Astrocyte of the spinal cord (primary cell): ENCODE data around the gene IL17RD.

Experiments used
- DNase-seq: peaks from one replicate; pipeline ENCODE4 v3.0.0; 2011; ENCODE audit warnings: low read depth, low spot score
- H3K4me3 ChIP-seq: 2 replicates; pipeline ENCODE4 v1.5.1; 2011; ENCODE audit warnings: low read depth, mild to moderate bottlenecking, low read length, moderate library complexity
- in situ Hi-C: cut with HindIII; loops from 2 replicates; pipeline ENCODE4 v1.10.0; 2017; ENCODE audit warnings: low sequenced_read_pairs
- TF ChIP-seq, protein P1 (sequence below): IDR thresholded peaks from 2 replicates; pipeline ENCODE4 v1.5.1; 2012; ENCODE audit warnings: low read depth, mild to moderate bottlenecking, low read length, inconsistent platforms

The IL17RD gene

GRCh38 chr3:57144952-57145351 lies 20.2 kb downstream of the IL17RD start:
- H3K4me3 ChIP-seq: no peak overlapping the region
- DNase-seq: no peak
- in situ Hi-C loops: no loop called here
- TF ChIP-seq, protein P1, sequence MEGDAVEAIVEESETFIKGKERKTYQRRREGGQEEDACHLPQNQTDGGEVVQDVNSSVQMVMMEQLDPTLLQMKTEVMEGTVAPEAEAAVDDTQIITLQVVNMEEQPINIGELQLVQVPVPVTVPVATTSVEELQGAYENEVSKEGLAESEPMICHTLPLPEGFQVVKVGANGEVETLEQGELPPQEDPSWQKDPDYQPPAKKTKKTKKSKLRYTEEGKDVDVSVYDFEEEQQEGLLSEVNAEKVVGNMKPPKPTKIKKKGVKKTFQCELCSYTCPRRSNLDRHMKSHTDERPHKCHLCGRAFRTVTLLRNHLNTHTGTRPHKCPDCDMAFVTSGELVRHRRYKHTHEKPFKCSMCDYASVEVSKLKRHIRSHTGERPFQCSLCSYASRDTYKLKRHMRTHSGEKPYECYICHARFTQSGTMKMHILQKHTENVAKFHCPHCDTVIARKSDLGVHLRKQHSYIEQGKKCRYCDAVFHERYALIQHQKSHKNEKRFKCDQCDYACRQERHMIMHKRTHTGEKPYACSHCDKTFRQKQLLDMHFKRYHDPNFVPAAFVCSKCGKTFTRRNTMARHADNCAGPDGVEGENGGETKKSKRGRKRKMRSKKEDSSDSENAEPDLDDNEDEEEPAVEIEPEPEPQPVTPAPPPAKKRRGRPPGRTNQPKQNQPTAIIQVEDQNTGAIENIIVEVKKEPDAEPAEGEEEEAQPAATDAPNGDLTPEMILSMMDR: no peak

GRCh38 chr3:57143886-57144459 lies 21.2 kb downstream of the IL17RD start:
- in situ Hi-C loops: no loop called here
- no peak overlapping the region for H3K4me3 ChIP-seq
- DNase-seq: no peak
- TF ChIP-seq, protein P1: no peak

- in situ Hi-C loops: no loop called here
- H3K4me3 ChIP-seq: no peak overlapping the region
- no peak for DNase-seq
- TF ChIP-seq, protein P1: no peak
These were observed 22.8 kb downstream of the IL17RD start for GRCh38 chr3:57142411-57142723.

- in situ Hi-C loops: no loop called here
- TF ChIP-seq, protein P1: no peak
- no peak overlapping the region for H3K4me3 ChIP-seq
- DNase-seq: no peak
These were observed 23.3 kb downstream of the IL17RD start for GRCh38 chr3:57141719-57142410.

DNA sequence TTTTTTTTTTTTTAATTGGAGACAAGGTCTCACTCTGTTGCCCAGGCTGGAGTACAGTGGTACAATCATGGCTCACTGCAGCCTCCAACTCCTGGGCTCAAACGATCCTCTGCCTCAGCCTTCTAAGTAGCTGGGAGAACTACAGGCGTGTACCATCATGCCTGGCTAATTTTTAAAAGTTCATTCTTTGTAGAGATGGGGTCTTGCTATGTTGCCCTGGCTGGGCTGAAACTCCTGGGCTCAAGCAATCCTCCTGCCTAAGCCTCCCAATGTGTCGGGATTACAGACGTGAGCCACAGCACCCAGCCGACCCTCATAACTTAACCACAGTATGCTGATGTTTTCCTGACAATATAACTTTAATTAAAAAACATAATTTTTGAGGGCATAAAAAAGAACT lies 24.3 kb downstream of the IL17RD start:
- no peak overlapping the region for H3K4me3 ChIP-seq
- in situ Hi-C loops: no loop called here
- DNase-seq: no peak
- TF ChIP-seq, protein P1: no peak

GRCh38 chr3:57135964-57136719 lies 29.0 kb downstream of the IL17RD start:
- in situ Hi-C loops: no loop called here
- no peak for DNase-seq
- TF ChIP-seq, protein P1: no peak
- no peak overlapping the region for H3K4me3 ChIP-seq
